ENCODE results near the gene POM121L2.

POM121L2 gene

DNA sequence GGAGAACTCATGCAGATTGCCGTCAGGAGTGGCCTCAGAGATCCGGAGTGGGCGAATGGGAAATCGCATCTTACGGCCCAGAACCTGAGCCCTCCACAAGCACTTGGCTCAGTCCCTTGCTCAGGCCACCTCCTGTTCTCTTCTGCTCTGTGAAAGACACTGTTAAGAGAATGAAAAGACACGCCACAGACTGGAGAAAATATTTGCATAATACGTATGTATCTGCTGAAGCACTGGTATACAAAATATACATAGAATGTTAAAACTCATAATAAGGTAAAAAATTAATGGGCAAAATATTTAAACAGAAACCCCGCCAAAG, 838 bp upstream of the POM121L2 start:
- Histone ChIP-seq H3K9me2 (replicated peaks; ENCODE audit: low read depth, low read length) (no peaks in the 10 kb centered on the region), H3F3A (ENCODE audit: low read depth) (no peaks in the 10 kb centered on the region), H3K4me1 (ENCODE audit: insufficient read depth, low read length, poor library complexity, severe bottlenecking) (peaks cover 4% of the 10 kb centered on the region), H4K20me1 (ENCODE audit: insufficient read depth, low read length, poor library complexity, severe bottlenecking) (no peaks in the 10 kb centered on the region), H3K9me3 (ENCODE audit: insufficient read depth, low read depth, low read length) (no peaks in the 10 kb centered on the region), H2AFZ (ENCODE audit: low read length) (peak overlapping the region; percentile 100), H3K79me2 (ENCODE audit: insufficient read depth, low read length) (no peaks in the 10 kb centered on the region), H3K4me2 (ENCODE audit: low read depth, low read length, poor library complexity, severe bottlenecking) (peak overlapping the region; percentile 96), H3K9ac (ENCODE audit: low read depth, low read length, poor library complexity, severe bottlenecking) (no peak overlapping the region), H3K27me3 (ENCODE audit: insufficient read depth, low read length, poor library complexity, severe bottlenecking) (no peaks in the 10 kb centered on the region), H3K36me3 (ENCODE audit: insufficient read depth, low read length) (no peaks in the 10 kb centered on the region), H3K4me3 (ENCODE audit: low read length, poor library complexity, severe bottlenecking) (peak overlapping the region; percentile 91)
- TF ChIP-seq, protein P1, sequence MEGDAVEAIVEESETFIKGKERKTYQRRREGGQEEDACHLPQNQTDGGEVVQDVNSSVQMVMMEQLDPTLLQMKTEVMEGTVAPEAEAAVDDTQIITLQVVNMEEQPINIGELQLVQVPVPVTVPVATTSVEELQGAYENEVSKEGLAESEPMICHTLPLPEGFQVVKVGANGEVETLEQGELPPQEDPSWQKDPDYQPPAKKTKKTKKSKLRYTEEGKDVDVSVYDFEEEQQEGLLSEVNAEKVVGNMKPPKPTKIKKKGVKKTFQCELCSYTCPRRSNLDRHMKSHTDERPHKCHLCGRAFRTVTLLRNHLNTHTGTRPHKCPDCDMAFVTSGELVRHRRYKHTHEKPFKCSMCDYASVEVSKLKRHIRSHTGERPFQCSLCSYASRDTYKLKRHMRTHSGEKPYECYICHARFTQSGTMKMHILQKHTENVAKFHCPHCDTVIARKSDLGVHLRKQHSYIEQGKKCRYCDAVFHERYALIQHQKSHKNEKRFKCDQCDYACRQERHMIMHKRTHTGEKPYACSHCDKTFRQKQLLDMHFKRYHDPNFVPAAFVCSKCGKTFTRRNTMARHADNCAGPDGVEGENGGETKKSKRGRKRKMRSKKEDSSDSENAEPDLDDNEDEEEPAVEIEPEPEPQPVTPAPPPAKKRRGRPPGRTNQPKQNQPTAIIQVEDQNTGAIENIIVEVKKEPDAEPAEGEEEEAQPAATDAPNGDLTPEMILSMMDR (conservative IDR thresholded peaks at IDR 0.05; ENCODE audit: low read length): no peak; the same call in 1 of the 2 replicates
- no peak for TF ChIP-seq EZH2phosphoT487 (IDR thresholded peaks at IDR 0.05; ENCODE audit: borderline replicate concordance)

DNA sequence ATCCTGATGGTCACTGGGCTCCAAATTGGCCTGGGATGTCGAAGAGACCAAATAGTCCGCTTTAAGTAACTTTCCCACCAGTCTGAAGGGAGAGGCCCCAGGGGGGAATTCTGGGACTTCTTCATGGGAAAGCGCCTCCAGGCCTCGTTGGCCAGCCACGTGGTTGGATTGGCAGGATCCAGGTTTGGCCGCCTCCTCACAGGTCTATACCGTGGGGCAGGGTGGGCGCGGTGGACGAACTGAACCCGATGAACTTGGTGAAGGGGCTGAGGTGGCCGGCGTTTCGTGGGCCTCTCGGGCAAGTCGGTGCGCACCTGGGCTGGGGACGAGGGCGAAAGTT, 297 bp downstream of the POM121L2 start:
- TF ChIP-seq EZH2phosphoT487 (IDR thresholded peaks at IDR 0.05; ENCODE audit: borderline replicate concordance): no peak
- TF ChIP-seq, protein P1 (conservative IDR thresholded peaks at IDR 0.05; ENCODE audit: low read length): no peak
- no peaks in the 10 kb centered on the region for H3F3A ChIP-seq (ENCODE audit: low read depth)
- H3K4me2 ChIP-seq (ENCODE audit: low read depth, low read length, poor library complexity, severe bottlenecking): peak overlapping the region; percentile 96
- no peaks in the 10 kb centered on the region for H3K36me3 ChIP-seq (ENCODE audit: insufficient read depth, low read length)
- no peaks in the 10 kb centered on the region for H3K9me3 ChIP-seq (ENCODE audit: insufficient read depth, low read depth, low read length)
- H3K4me3 ChIP-seq (ENCODE audit: low read length, poor library complexity, severe bottlenecking): peak overlapping the region; percentile 91
- no peaks in the 10 kb centered on the region for H3K9me2 ChIP-seq (replicated peaks; ENCODE audit: low read depth, low read length)
- H3K4me1 ChIP-seq (ENCODE audit: insufficient read depth, low read length, poor library complexity, severe bottlenecking): peaks cover 4% of the 10 kb centered on the region
- peak overlapping the region; percentile 100; the same call in 1 of the 2 replicates for H2AFZ ChIP-seq (ENCODE audit: low read length)
- no peak overlapping the region for H3K9ac ChIP-seq (ENCODE audit: low read depth, low read length, poor library complexity, severe bottlenecking)
- H4K20me1 ChIP-seq (ENCODE audit: insufficient read depth, low read length, poor library complexity, severe bottlenecking): no peaks in the 10 kb centered on the region
- no peaks in the 10 kb centered on the region for H3K79me2 ChIP-seq (ENCODE audit: insufficient read depth, low read length)
- H3K27me3 ChIP-seq (ENCODE audit: insufficient read depth, low read length, poor library complexity, severe bottlenecking): no peaks in the 10 kb centered on the region

DNA sequence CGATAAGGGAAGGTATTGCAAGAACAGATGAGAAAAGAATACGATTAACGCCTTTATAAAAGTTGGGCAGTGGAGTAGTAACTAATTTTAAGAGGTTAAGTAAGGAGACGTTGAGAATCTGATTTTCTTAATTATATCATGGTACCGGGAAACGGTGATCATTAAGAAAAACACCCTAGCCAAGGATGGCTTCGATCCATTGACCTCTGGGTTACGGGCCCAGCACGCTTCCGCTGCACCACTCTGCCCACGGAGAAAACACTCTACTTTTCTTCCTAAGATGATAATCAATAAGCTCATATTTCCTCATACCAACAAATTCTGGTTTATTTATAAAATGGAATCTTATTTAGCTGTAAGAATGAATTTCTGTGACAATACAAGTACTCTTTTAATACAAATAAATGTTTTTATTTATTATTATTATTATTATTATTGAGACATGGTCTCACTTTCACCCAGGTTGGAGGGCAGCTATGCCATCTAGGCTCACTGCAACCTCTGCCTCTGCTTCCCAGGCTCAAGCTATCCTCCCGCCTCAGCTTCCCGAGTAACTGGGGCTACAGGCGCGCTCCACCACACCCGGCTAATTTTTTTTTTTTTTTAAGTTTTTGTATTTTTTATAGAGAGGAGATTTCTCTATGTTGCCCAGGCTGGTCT, 8.3 kb downstream of the POM121L2 start:
- no peak overlapping the region for H3K9ac ChIP-seq (ENCODE audit: low read depth, low read length, poor library complexity, severe bottlenecking)
- H3K79me2 ChIP-seq (ENCODE audit: insufficient read depth, low read length): no peaks in the 10 kb centered on the region
- H3K27me3 ChIP-seq (ENCODE audit: insufficient read depth, low read length, poor library complexity, severe bottlenecking): no peaks in the 10 kb centered on the region
- H3K9me3 ChIP-seq (ENCODE audit: insufficient read depth, low read depth, low read length): no peaks in the 10 kb centered on the region
- TF ChIP-seq, protein P1 (conservative IDR thresholded peaks at IDR 0.05; ENCODE audit: low read length): no peak
- no peak for TF ChIP-seq EZH2phosphoT487 (IDR thresholded peaks at IDR 0.05; ENCODE audit: borderline replicate concordance)
- no peaks in the 10 kb centered on the region for H3K36me3 ChIP-seq (ENCODE audit: insufficient read depth, low read length)
- no peaks in the 10 kb centered on the region for H3K9me2 ChIP-seq (replicated peaks; ENCODE audit: low read depth, low read length)
- H3K4me1 ChIP-seq (ENCODE audit: insufficient read depth, low read length, poor library complexity, severe bottlenecking): no peaks in the 10 kb centered on the region
- H4K20me1 ChIP-seq (ENCODE audit: insufficient read depth, low read length, poor library complexity, severe bottlenecking): no peaks in the 10 kb centered on the region
- no peak overlapping the region for H3K4me2 ChIP-seq (ENCODE audit: low read depth, low read length, poor library complexity, severe bottlenecking)
- H3F3A ChIP-seq (ENCODE audit: low read depth): no peaks in the 10 kb centered on the region
- H2AFZ ChIP-seq (ENCODE audit: low read length): no peak overlapping the region
- no peak overlapping the region for H3K4me3 ChIP-seq (ENCODE audit: low read length, poor library complexity, severe bottlenecking)
